ENCODE measurements around the gene ZNF300. TPM values are rescaled to one million over a fixed set of nuclear protein-coding genes. Genes with fewer than 3 reads are reported as not detected.
A peak's percentile ranks its signal among the peaks of the same experiment; 100 is the strongest.

ZNF300 gene
- total RNA-seq, 1 donor = 6.5 TPM

DNA sequence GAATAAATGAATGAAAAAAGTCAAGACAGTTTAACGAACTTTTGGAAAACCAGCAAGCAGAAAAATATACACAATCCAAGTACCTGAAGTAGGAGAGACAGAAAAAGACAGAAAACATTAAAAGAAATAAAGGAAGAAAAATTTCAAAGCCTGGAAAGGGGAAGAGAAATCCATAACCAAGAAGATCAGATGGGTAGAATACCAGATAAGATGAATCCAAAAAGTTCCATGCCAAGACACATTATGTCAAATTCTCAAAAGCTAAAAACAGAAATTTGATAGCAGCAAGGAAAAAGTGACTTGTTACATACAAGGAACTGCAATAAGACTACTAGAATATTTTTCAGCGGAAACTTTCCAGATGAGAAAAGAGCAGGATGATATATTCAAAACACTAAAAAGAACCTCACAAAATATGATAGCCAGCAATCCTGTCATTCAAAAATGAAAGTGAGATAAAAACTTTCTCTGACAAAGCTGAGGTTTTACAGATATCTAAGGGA lies 7.6 kb upstream of the ZNF300 start:
- H4K20me1 ChIP-seq (ENCODE audit: insufficient read depth, low read length) = no peaks in the 10 kb centered on the region
- no peak overlapping the region for H3K4me2 ChIP-seq (ENCODE audit: insufficient read depth, low read length)
- no peaks in the 10 kb centered on the region for H3K4me1 ChIP-seq (ENCODE audit: insufficient read depth, low read length)
- H3K79me2 ChIP-seq (ENCODE audit: insufficient read depth, low read length) = no peaks in the 10 kb centered on the region
- no peaks in the 10 kb centered on the region for H3K36me3 ChIP-seq (ENCODE audit: insufficient read depth, low read length)
- no peaks in the 10 kb centered on the region for H3K27me3 ChIP-seq (ENCODE audit: insufficient read depth, low read length)
- DNase-seq (ENCODE audit: insufficient read length, low spot score, missing footprints) = no peak
- H3K9me3 ChIP-seq (ENCODE audit: low read depth, low read length) = peaks cover 6% of the 10 kb centered on the region
- H2AFZ ChIP-seq (ENCODE audit: low read length) = no peak overlapping the region
- no peak overlapping the region for H3K4me3 ChIP-seq (ENCODE audit: insufficient read depth, low read length)
- TF ChIP-seq, protein P1, sequence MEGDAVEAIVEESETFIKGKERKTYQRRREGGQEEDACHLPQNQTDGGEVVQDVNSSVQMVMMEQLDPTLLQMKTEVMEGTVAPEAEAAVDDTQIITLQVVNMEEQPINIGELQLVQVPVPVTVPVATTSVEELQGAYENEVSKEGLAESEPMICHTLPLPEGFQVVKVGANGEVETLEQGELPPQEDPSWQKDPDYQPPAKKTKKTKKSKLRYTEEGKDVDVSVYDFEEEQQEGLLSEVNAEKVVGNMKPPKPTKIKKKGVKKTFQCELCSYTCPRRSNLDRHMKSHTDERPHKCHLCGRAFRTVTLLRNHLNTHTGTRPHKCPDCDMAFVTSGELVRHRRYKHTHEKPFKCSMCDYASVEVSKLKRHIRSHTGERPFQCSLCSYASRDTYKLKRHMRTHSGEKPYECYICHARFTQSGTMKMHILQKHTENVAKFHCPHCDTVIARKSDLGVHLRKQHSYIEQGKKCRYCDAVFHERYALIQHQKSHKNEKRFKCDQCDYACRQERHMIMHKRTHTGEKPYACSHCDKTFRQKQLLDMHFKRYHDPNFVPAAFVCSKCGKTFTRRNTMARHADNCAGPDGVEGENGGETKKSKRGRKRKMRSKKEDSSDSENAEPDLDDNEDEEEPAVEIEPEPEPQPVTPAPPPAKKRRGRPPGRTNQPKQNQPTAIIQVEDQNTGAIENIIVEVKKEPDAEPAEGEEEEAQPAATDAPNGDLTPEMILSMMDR (IDR thresholded peaks at IDR 0.05; ENCODE audit: extremely low read depth, low read depth, low read length) = no peak
- H3K27ac ChIP-seq (ENCODE audit: low read depth, low read length) = no peak overlapping the region

DNA sequence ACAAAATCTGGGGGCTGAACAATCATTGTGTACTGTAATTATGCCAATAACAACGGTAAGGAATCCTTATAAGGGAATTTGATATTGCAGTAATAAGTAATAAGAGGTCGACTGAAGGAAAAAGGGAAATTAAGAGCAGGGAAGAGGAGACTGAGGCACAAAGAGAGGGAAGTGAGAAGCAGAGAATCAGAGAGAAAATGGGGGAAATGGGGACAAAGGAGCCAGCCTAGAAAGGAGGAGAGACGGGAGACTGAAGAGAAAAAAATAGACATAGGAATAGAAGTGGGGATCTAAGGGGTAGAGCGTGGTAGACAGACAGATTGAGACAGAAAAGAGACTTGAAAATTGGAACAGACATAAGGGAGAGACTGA lies 518 bp upstream of the ZNF300 start:
- Histone ChIP-seq H3K4me3 (ENCODE audit: insufficient read depth, low read length) (peak overlapping the region; percentile 78), H4K20me1 (ENCODE audit: insufficient read depth, low read length) (no peaks in the 10 kb centered on the region), H3K79me2 (ENCODE audit: insufficient read depth, low read length) (no peaks in the 10 kb centered on the region), H3K36me3 (ENCODE audit: insufficient read depth, low read length) (peaks cover 15% of the 10 kb centered on the region), H3K4me1 (ENCODE audit: insufficient read depth, low read length) (peaks cover 6% of the 10 kb centered on the region), H3K4me2 (ENCODE audit: insufficient read depth, low read length) (peak overlapping the region; percentile 88), H3K9me3 (ENCODE audit: low read depth, low read length) (peaks cover 4% of the 10 kb centered on the region), H3K27ac (ENCODE audit: low read depth, low read length) (peak overlapping the region; percentile 96), H2AFZ (ENCODE audit: low read length) (peak overlapping the region; percentile 98), H3K27me3 (ENCODE audit: insufficient read depth, low read length) (no peaks in the 10 kb centered on the region)
- no peak for DNase-seq (ENCODE audit: insufficient read length, low spot score, missing footprints)
- TF ChIP-seq, protein P1 (IDR thresholded peaks at IDR 0.05; ENCODE audit: extremely low read depth, low read depth, low read length) = no peak

DNA sequence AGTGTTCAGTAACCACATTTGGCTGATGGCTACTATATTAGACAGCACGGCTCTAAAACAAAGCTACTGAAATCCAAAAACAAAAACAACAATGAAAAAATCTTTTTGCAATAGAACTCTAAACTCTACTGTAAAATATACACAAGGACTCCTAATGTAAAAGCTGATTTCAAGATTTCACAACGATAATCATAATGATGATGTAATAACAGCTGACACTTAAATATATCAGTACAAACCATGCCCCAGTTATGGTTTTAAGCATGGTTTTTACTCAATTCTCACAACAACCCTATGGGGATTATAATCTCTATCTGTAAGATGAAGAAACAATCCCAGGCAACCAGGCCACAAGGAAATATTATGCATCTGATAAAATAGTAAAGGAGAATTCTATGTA lies 3.3 kb downstream of the ZNF300 start:
- no peak for DNase-seq (ENCODE audit: insufficient read length, low spot score, missing footprints)
- no peak overlapping the region for H2AFZ ChIP-seq (ENCODE audit: low read length)
- H3K27me3 ChIP-seq (ENCODE audit: insufficient read depth, low read length) = no peaks in the 10 kb centered on the region
- H3K4me3 ChIP-seq (ENCODE audit: insufficient read depth, low read length) = no peak overlapping the region
- peaks cover 6% of the 10 kb centered on the region for H3K4me1 ChIP-seq (ENCODE audit: insufficient read depth, low read length)
- H4K20me1 ChIP-seq (ENCODE audit: insufficient read depth, low read length) = no peaks in the 10 kb centered on the region
- H3K27ac ChIP-seq (ENCODE audit: low read depth, low read length) = no peak overlapping the region
- peaks cover 31% of the 10 kb centered on the region for H3K9me3 ChIP-seq (ENCODE audit: low read depth, low read length)
- TF ChIP-seq, protein P1 (IDR thresholded peaks at IDR 0.05; ENCODE audit: extremely low read depth, low read depth, low read length) = no peak
- H3K79me2 ChIP-seq (ENCODE audit: insufficient read depth, low read length) = no peaks in the 10 kb centered on the region
- peaks cover 47% of the 10 kb centered on the region for H3K36me3 ChIP-seq (ENCODE audit: insufficient read depth, low read length)
- no peak overlapping the region for H3K4me2 ChIP-seq (ENCODE audit: insufficient read depth, low read length)

DNA sequence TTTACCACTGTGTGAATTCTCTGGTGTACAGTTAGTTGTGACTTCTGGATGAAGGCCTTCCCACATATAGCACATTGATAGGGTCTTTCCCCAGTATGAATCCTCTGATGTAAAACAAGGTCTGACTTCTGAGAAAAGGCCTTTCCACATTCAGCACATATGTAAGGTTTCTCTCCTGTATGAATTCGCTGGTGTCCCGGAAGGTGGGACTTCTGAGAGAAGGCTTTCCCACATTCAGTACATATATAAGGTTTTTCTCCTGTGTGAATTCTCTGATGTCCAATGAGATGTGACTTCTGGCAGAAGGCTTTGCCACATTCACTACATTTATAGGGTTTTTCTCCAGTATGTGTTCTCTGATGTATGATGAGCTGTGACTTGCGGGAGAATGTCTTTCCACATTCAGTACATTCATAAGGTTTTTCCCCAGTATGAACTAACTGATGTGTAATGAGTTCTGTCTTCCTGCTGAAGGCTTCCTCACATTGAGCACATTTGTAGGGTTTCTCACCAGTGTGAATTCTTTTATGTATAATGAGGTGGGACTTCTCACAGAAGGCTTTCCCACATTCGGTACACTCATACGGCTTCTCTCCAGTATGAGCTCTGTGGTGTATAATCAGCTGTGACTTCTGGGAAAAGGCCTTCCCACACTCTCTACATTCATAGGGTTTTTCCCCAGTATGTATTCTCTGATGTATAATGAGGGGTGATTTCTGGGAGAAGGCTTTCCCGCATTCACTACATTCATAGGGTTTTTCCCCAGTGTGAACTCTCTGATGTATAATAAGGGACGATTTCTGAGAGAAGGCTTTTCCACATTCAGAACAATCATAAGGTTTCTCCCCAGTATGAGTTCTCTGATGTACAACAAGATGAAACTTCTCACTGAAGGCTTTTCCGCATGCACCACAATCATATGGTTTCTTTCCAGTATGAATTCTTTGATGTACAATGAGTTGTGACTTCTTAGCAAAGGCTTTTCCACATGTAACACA lies 9.1 kb downstream of the ZNF300 start:
- Histone ChIP-seq H3K36me3 (ENCODE audit: insufficient read depth, low read length) (peaks cover 39% of the 10 kb centered on the region), H2AFZ (ENCODE audit: low read length) (no peak overlapping the region), H3K79me2 (ENCODE audit: insufficient read depth, low read length) (no peaks in the 10 kb centered on the region), H3K27ac (ENCODE audit: low read depth, low read length) (no peak overlapping the region), H3K4me3 (ENCODE audit: insufficient read depth, low read length) (no peak overlapping the region), H3K27me3 (ENCODE audit: insufficient read depth, low read length) (no peaks in the 10 kb centered on the region), H3K9me3 (ENCODE audit: low read depth, low read length) (peaks cover 63% of the 10 kb centered on the region), H3K4me1 (ENCODE audit: insufficient read depth, low read length) (no peaks in the 10 kb centered on the region), H4K20me1 (ENCODE audit: insufficient read depth, low read length) (no peaks in the 10 kb centered on the region), H3K4me2 (ENCODE audit: insufficient read depth, low read length) (no peak overlapping the region)
- TF ChIP-seq, protein P1 (IDR thresholded peaks at IDR 0.05; ENCODE audit: extremely low read depth, low read depth, low read length) = no peak
- no peak for DNase-seq (ENCODE audit: insufficient read length, low spot score, missing footprints)

Measured in osteoblast (primary cell).